COLO668 (cell line): ENCODE measurements around the gene AUTS2.

Experiments
- DNase-seq: peaks from one replicate; lab custom pipeline; 2025; ENCODE audit not compliant: unreplicated experiment; lab: John Stamatoyannopoulos, UW

The AUTS2 gene

DNA sequence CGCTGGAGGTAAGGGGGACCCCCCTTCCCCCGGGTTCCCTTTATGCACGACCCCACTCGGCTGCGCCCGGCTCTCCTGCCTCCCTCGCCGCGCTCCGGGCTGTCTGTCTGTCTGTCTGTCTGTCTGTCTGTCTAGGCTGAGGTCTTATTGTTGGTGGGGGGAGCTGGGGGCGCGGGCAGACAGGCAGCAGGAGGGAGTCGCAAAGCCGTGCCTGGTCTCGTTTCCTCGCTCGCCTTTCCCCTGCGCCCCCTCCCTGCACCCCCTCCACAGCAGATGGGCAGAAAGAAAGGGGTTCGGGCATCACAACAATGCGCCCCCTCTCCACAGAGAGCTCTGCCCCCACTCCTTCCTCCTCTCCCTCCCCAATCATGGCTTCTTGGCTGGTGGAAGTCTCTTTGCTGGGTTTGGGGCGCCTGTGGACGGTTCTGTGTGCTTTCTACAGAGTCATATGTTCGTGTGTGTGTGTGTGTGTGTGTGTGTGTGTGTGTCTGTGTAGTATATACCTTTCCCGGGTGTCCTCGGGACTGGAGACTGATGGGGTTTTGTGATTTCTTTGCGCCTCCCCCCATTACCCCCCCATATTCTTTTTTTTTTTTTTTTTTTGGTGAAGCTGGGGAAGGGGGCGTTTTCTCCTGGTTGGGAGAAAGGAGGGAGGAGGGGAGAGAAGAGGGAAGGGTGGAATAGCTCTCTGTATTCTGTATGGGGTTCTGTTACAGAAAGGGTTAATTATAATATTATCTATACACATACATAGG lies 1.9 kb downstream of the AUTS2 start:
- peak; percentile 33 for DNase-seq

DNA sequence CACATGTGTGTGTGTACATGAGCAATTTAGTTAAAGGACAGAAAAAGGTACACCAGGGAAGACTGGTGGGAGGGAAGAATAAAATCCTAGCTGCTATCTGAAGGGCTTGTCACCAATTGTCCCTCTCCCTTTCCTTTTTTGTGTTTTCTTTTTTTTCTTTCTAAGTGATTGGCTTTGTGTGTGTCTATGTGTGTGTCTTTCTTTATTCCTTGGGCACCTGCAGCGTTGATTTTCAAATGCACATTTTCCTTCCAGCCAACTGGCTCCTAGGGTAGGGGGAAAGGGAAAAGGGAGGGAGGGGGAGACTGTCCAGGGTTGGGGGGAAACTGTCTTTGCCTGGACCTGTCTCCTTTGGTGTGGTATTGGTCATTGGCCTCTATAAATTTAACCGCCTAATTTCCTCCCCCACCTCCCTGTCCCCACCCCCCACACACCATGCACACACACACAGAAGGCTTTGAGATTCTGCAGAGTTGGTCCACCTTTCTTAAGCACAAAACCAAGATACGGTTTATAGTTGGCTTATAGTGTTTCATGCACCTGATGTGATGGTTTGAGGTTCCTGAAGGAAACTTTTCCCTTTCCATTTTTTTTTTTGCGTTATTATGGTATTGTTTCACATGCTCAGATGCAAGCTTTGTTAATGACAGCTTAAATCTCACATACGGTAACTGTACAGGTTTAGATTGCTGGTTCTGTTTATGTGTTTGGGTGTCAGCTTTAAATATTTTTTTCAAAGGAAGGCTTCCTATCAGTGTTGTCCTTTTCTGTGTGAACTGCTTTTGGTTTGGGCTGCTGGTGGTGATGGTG lies 2.6 kb downstream of the AUTS2 start:
- no peak for DNase-seq

DNA sequence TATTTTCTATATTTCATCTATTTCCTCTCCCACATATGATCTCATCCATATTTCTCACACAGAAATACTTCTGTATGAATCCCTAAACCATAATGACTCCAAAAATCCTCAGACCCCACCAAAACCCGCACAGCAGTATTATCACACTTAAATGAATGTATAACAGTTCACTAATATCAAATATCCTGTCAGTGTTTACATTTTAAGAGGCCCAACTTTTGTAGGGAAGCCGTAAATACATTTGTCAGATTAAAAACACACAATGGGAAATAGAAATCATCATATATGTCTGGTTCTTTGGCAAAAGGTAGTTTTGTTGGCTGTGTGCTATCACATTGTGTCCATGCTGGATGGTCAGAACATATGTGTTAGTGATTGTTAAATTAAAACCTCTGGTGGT lies 4.2 kb downstream of the AUTS2 start:
- DNase-seq: no peak

- no peak for DNase-seq
Observed at GRCh38 chr7:69603351-69603750, 5.1 kb downstream of the AUTS2 start.

- no peak for DNase-seq
Observed at GRCh38 chr7:69603937-69604494, 5.7 kb downstream of the AUTS2 start.

DNA sequence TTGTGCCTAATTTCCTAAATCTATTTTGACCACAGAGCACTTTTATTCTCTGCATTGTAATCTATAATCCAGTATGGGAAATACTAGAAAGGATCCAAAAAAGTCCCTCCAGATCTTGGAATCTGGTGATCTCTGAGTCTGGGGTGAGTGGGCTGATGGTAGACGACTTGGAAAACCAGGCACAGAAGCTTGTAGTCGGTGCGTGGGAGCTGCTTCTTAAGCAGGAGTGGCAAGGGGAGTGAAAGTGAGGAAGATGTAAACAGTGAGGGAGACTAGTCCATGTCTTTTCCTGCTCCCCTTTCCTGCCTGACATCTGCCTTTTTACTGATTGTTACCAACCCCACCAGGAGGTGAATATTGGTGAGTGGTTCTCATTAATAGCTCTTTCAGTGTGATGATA lies 6.8 kb downstream of the AUTS2 start:
- no peak for DNase-seq

DNA sequence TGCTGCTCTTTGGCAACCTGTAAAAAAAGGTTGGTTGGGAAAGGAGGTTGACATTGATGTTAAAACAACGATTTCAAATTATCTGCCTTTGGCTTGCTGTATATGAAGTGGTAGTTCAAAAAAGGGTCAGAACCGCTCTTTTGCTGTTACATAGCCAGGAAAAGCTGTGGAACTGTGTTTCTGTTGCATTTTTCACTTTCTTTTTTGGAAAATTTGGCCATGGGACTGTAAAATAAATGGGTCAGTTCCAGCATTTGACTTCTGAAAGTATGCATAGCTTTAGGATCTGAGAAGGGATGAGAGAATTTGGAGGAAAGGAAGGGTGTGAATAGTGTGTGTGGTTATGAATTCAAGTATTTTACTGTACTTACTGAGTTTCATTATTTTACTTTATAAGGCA lies 7.3 kb downstream of the AUTS2 start:
- no peak for DNase-seq

- no peak for DNase-seq
Observed at GRCh38 chr7:69608049-69608448, 9.8 kb downstream of the AUTS2 start.

DNA sequence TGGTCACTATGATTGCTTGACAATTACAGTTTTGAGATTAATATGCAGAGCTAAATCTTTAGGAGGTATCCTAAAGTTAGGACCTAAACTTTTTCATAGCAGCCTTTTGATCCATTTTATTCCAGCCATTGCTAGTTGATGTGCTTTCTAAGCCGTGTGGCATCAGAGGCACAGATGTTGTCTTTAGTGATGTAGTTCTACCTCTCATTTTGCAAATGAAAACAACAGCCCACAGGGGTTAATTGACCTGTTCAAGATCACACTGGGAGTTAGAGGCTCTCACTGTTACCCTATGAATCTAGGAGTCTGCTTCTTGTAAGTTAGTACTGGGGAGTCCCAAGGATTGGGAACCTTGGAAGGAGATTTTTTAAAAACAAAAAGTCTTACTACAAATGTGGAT lies 10.6 kb downstream of the AUTS2 start:
- no peak for DNase-seq

DNA sequence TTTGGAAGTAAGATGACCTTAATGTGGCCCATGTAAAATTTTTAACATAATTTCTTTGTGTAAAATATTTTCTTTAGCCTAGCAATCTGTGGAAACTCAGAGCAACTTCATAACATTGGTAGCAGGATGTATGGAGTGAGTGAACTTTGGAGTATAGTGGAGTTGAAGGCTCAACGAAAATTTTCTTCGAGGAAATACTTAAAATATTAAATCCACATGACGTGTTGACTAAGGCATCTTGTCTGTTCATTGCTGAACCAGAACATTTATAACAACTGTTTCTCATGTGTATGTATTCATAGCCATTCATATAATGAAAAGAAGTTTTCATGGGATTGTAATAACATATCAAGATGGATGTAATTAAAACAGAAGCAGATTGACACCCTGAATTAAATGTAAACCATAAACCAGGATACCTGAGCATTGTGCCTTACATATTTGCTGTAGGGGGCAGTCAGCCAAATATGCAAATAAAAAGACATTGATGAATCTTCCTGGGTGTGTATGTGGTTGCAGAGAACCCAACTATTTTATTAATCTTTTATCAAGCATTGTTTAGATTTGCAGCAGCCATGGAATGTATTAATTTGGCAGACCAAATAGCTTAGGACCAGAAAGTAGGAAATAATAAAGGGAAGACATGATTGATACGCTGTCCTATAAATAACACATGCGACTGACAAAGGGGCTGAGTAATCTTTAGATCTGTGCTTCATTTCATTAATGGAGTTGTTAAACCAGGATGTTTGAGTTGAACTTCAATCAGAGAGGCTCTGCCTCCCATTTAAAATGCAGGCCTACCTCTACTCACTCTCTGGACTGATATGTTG lies 11.5 kb downstream of the AUTS2 start:
- no peak for DNase-seq

DNA sequence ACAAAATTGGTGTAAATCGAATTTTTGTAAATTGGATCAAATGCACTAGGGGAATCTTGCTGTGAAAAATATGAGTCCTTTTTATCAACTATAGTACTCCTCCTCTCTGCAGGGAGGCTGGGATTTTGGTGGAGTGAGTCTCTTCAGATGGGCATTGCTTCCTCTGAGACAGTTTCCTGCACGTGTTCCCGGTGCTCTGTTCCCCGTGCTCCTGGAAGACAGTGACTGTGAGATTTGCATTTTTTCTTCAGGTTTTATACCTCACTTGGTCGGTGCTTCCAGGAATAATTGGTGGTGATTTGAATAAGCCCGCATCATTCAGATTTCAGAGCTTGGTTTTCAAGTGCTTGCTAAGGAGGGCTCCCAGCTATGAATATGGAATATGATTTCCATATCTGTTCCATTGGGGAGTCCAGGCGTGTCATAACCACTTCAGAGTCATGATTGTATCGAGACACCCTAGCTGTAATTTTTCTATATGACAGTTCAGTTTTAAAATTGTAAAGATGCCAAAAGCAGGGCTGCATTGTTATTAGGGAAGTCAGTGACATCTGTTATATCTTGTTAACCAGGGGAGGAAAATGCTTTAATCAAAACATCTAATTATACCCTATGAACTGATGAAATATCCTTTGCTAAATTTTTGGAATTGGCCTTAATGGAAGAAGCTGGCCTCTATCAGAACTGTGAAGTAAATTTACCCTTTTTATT lies 12.3 kb downstream of the AUTS2 start:
- DNase-seq: no peak

DNA sequence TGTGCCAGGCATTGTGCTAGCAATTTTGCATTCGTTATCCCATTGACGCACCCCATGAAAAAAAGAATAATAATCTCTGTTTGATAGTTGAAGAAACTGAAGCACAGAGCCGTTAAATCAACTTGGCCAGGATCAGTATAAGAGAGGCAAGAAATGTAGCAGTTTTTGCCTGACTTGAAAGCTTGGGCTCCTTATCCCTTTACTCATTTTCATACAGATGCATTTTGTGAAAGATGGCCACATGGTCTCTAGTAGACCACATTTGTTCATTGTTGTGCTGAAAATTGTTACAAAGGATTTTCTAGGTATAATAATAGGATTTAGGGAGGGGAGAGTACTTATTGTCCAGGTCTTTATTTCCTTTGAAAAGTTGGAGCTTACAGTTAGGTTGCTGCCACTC lies 14.7 kb downstream of the AUTS2 start:
- DNase-seq: no peak

DNA sequence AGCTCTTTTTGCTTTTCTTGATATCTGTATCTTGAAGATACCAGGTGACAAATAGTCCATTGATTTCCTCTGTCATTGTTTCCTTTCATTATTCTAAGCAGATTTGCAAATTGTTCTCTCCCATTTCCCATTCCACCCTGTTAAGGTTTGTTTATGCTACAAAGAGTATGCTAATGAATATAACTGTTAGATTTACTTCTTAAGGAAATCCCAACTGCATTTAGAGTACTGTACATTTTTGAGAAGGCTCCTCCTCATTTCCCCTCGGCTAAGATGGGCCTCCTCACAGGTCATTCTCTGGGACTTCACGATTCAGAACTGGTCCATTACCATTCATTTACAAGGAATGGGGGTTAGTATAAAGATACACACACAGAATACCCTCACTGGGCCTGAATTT lies 15.6 kb downstream of the AUTS2 start:
- DNase-seq: no peak

DNA sequence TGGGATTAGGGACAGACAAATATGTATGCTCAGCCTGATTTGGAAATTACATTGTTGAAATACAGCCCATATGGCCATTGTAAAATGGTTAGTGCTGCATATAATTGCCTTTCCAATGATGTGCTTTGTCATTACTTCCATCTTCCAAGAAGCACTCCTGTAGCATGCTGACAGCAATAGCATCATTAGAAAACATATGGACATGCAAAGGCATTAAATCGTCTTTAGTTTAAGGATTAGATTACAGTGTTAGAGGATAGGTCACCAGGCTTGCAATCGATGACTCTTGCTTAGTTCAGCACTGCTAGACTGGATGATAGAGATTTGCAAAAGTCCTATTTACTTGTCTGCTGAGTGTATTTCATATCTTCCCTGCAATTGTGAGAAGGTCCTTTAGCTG lies 17.4 kb downstream of the AUTS2 start:
- no peak for DNase-seq

DNA sequence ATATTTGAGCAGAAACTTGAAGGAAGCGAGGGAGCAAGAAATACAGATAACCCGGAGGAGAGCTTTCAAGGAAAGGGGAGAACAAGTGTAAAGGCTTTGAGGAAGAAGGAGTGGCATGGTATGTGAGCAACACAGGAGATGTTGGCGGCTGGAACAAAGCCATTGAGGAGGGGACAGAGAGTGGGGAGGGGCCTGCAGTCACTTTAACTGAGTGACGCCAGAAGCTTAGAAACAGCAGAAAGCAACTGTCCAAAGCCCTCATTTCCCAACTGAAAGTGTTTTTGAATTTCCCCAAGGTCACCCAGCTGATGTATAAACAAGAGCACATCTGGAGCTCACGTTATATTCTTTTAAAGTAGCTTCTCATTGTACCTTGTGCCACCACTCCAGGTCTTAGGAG lies 19.1 kb downstream of the AUTS2 start:
- DNase-seq: no peak

GRCh38 chr7:69619054-69619453 lies 20.8 kb downstream of the AUTS2 start:
- DNase-seq: no peak

DNA sequence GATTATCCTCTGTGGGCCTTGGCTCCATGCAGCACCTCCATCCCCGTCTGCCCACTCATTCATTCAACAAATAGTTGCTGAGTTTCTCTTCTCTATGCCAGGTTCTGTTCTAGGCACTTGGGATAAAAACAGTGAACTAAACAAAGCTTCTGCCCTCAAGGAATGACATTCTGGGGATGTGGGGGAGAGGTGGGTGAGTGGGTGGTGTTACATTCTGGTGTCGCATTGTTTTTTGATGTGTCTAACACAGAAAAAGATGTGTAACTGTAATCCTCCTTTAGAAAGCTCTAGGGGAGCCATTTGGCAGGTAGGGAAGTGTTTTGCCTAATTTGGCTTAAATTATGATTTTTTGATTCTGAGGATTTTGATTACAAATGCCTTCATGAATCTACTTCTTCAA lies 21.4 kb downstream of the AUTS2 start:
- DNase-seq: no peak

- DNase-seq: no peak
Observed at GRCh38 chr7:69620063-69620462, 21.8 kb downstream of the AUTS2 start.

- DNase-seq: no peak
Observed at GRCh38 chr7:69620650-69621049, 22.4 kb downstream of the AUTS2 start.

GRCh38 chr7:69622014-69622835 lies 23.9 kb downstream of the AUTS2 start:
- DNase-seq: no peak
